ENCODE results near the gene AGBL1. TPM values are rescaled to one million over a fixed set of nuclear protein-coding genes. Genes with fewer than 3 reads are reported as not detected.

Gene AGBL1
- total and polyA plus RNA-seq, 2 donors (not counting 3 experiments of a cell fraction or from before 2014, with no cell fraction given) = not detected

GRCh38 chr15:86634146-86634545 is 554.5 kb downstream of the AGBL1 start:
- H3K4me1 ChIP-seq (ENCODE audit: control insufficient read depth, extremely low read depth, insufficient read depth, low read length) = no peaks in the 10 kb centered on the region
- H3K9ac ChIP-seq (replicated peaks; ENCODE audit: extremely low read depth, insufficient read depth, low read length) = no peak overlapping the region
- intact Hi-C loops (cut with micrococcal nuclease) = no loop called here
- no peaks in the 10 kb centered on the region for H3K79me2 ChIP-seq (ENCODE audit: control insufficient read depth, insufficient read depth, low read length)
- no peaks in the 10 kb centered on the region for H3K9me3 ChIP-seq (replicated peaks; ENCODE audit: control insufficient read depth, insufficient read depth, low read length)
- no peaks in the 10 kb centered on the region for H3K9me1 ChIP-seq (replicated peaks; ENCODE audit: control insufficient read depth, extremely low read depth, insufficient read depth, low read length)
- FAIRE-seq (no peak), DNase-seq (ENCODE audit: low read depth, low spot score) (no peak)
- no peak overlapping the region for H3K4me3 ChIP-seq (replicated peaks in 1 of 3; ENCODE audit: insufficient read depth in 1 of 3, low read depth in 1 of 3, low read length in 3 of 3)
- dilution Hi-C loops (cut with MboI; ENCODE audit: extremely low pct_ligation_motif_present, low sequenced_read_pairs) = no loop called here
- no peaks in the 10 kb centered on the region for H4K20me1 ChIP-seq (replicated peaks; ENCODE audit: control insufficient read depth, extremely low read depth, insufficient read depth, low read length)
- no TSS peak for BruUV-seq (replicated peaks)
- no peaks in the 10 kb centered on the region for H3K27me3 ChIP-seq (ENCODE audit: control insufficient read depth in 2 of 2, insufficient read depth in 2 of 2, low read length in 2 of 2)
- ChIA-PET POLR2A (no interaction called here), CTCF (no interaction called here)
- no peak overlapping the region for H2AFZ ChIP-seq (ENCODE audit: low read depth, low read length)
- H3K36me3 ChIP-seq (ENCODE audit: control insufficient read depth in 2 of 2, extremely low read depth in 1 of 2, insufficient read depth in 2 of 2, low read length in 2 of 2) = no peaks in the 10 kb centered on the region
- no peak for TF ChIP-seq EZH2 (IDR thresholded peaks at IDR 0.05; ENCODE audit: borderline replicate concordance, low read depth, low read length, severe bottlenecking)
- TF ChIP-seq CTCF (IDR thresholded peaks at IDR 0.05; ENCODE audit: extremely low read depth in 1 of 2, insufficient read depth in 1 of 2, low read depth in 1 of 2, low read length in 2 of 2) = no peak
- no peak for TF ChIP-seq MYC (IDR thresholded peaks at IDR 0.05; ENCODE audit: low read depth, low read length)
- H3K4me2 ChIP-seq (ENCODE audit: insufficient read depth, low read length) = no peak overlapping the region
- H3K27ac ChIP-seq (ENCODE audit: insufficient read depth, low read depth, low read length) = no peak overlapping the region

- H3K4me3 ChIP-seq (replicated peaks in 1 of 3; ENCODE audit: insufficient read depth in 1 of 3, low read depth in 1 of 3, low read length in 3 of 3) = no peak overlapping the region
- dilution Hi-C loops (cut with MboI; ENCODE audit: extremely low pct_ligation_motif_present, low sequenced_read_pairs) = no loop called here
- FAIRE-seq = no peak
These were observed 555.4 kb downstream of the AGBL1 start for GRCh38 chr15:86634992-86635638.

More at GRCh38 chr15:86634992-86635638, 555.4 kb downstream of the AGBL1 start:
- Histone ChIP-seq H3K4me1 (ENCODE audit: control insufficient read depth, extremely low read depth, insufficient read depth, low read length) (no peaks in the 10 kb centered on the region), H3K27ac (ENCODE audit: insufficient read depth, low read depth, low read length) (no peak overlapping the region), H3K9me1 (replicated peaks; ENCODE audit: control insufficient read depth, extremely low read depth, insufficient read depth, low read length) (no peaks in the 10 kb centered on the region), H2AFZ (ENCODE audit: low read depth, low read length) (no peak overlapping the region), H3K9ac (replicated peaks; ENCODE audit: extremely low read depth, insufficient read depth, low read length) (no peak overlapping the region), H3K79me2 (ENCODE audit: control insufficient read depth, insufficient read depth, low read length) (no peaks in the 10 kb centered on the region), H3K27me3 (ENCODE audit: control insufficient read depth in 2 of 2, insufficient read depth in 2 of 2, low read length in 2 of 2) (no peaks in the 10 kb centered on the region), H4K20me1 (replicated peaks; ENCODE audit: control insufficient read depth, extremely low read depth, insufficient read depth, low read length) (no peaks in the 10 kb centered on the region), H3K9me3 (replicated peaks; ENCODE audit: control insufficient read depth, insufficient read depth, low read length) (no peaks in the 10 kb centered on the region), H3K36me3 (ENCODE audit: control insufficient read depth in 2 of 2, extremely low read depth in 1 of 2, insufficient read depth in 2 of 2, low read length in 2 of 2) (no peaks in the 10 kb centered on the region), H3K4me2 (ENCODE audit: insufficient read depth, low read length) (no peak overlapping the region)
- DNase-seq (ENCODE audit: low read depth, low spot score) = no peak
- no TSS peak for BruUV-seq (replicated peaks)
- TF ChIP-seq JUN (IDR thresholded peaks at IDR 0.05; ENCODE audit: borderline replicate concordance, insufficient read depth, insufficient read length, low read depth) (no peak), POLR2A (IDR thresholded peaks at IDR 0.05; ENCODE audit: low read depth, low read length) (no peak), MAX (IDR thresholded peaks at IDR 0.05; ENCODE audit: insufficient read depth, insufficient read length) (no peak), CTCF (IDR thresholded peaks at IDR 0.05; ENCODE audit: extremely low read depth in 1 of 2, insufficient read depth in 1 of 2, low read depth in 1 of 2, low read length in 2 of 2) (no peak), EZH2 (IDR thresholded peaks at IDR 0.05; ENCODE audit: borderline replicate concordance, low read depth, low read length, severe bottlenecking) (no peak), GATA2 (IDR thresholded peaks at IDR 0.05; ENCODE audit: insufficient read depth, insufficient read length, low read depth, low read length) (no peak), FOS (IDR thresholded peaks at IDR 0.05; ENCODE audit: borderline replicate concordance, insufficient read depth, low read length) (no peak), MYC (IDR thresholded peaks at IDR 0.05; ENCODE audit: low read depth, low read length) (no peak), POLR2AphosphoS5 (IDR thresholded peaks at IDR 0.05; ENCODE audit: insufficient read depth, low read depth, low read length) (no peak)
- intact Hi-C loops (cut with micrococcal nuclease) = no loop called here
- POLR2A ChIA-PET = no interaction called here
- CTCF ChIA-PET = no interaction called here

Data from endothelial cell of umbilical vein (primary cell).